Measurements from ENCODE around the gene FUT8. TPM values are rescaled to one million over a fixed set of nuclear protein-coding genes. Genes with fewer than 3 reads are reported as not detected.

The FUT8 gene
- total RNA-seq, 1 experiment from 2014 or later, result 42.3 TPM

DNA sequence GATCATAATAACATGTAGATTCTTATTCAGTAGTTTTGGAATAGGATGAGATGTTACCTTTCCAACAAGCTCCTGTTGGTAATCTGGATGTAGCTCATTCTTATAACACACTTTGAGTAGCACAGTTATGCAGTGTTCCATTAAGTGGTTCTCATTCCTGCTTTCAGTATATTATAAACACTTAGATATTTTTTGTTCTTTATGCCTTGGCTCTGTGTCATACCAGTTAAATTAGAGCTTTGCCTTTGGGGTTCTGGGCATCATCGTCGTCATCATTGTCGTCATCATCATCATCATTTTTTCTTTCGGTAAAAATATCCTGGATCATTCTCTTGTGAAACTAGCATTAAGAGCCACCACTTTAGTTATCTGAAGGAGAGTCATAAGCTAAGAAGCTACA, 87.5 kb downstream of the FUT8 start:
- no peaks in the 10 kb centered on the region for H3K9me3 ChIP-seq (ENCODE audit: control insufficient read depth in 1 of 2, insufficient read depth in 1 of 2, low read depth in 1 of 2, low read length in 2 of 2)
- ChIA-PET POLR2A (no interaction called here), CTCF (no interaction called here), RAD21 (ENCODE audit: low non-redundant PET in 1 of 2, low total read pairs in 2 of 2, uncharacterized antibody in 2 of 2, unreplicated experiment in 2 of 2) (no interaction called here)
- 0 out of 2 replicates have a peak, but pooled peaks cover 3% of the 10 kb centered on the region for H3K79me2 ChIP-seq (ENCODE audit: insufficient read depth, low read length)
- no peaks in the 10 kb centered on the region for H3K27me3 ChIP-seq (ENCODE audit: insufficient read depth, low read length)
- no peak overlapping the region for H3K4me3 ChIP-seq (replicated peaks in 1 of 2; ENCODE audit: low read depth in 1 of 2, low read length in 2 of 2)
- intact Hi-C loops (cut with micrococcal nuclease), result no loop called here
- no peak for ATAC-seq
- H4K20me1 ChIP-seq (ENCODE audit: insufficient read depth), result no peaks in the 10 kb centered on the region
- H3K9ac ChIP-seq (ENCODE audit: low read length), result no peak overlapping the region
- no TSS peak for BruUV-seq (replicated peaks)
- no peak for DNase-seq (ENCODE audit: low read depth, low spot score)
- peaks cover 7 to 8% of the 10 kb centered on the region in 2 experiments; a peak in 3 of 4 replicates for H3K4me1 ChIP-seq (ENCODE audit: control insufficient read depth in 1 of 2, insufficient read depth in 2 of 2, low read length in 2 of 2)
- H3K36me3 ChIP-seq (ENCODE audit: control insufficient read depth in 1 of 2, insufficient read depth in 2 of 2, low read length in 2 of 2), result no peaks in the 10 kb centered on the region
- H2AFZ ChIP-seq (ENCODE audit: low read depth, low read length, poor library complexity, severe bottlenecking), result no peak overlapping the region
- no peak overlapping the region for H3K27ac ChIP-seq (ENCODE audit: low read depth, low read length)
- H3K9me2 ChIP-seq (ENCODE audit: insufficient read depth), result no peaks in the 10 kb centered on the region
- TF ChIP-seq CBX3 (IDR thresholded peaks at IDR 0.05; ENCODE audit: low read depth), result no peak
- TF ChIP-seq SP1 (IDR thresholded peaks at IDR 0.05; ENCODE audit: low read depth), result no peak
- no peak overlapping the region for H3K4me2 ChIP-seq (ENCODE audit: low read length)

- Histone ChIP-seq H3K79me2 (ENCODE audit: insufficient read depth, low read length) (0 out of 2 replicates have a peak, but pooled peaks cover 3% of the 10 kb centered on the region), H3K36me3 (ENCODE audit: control insufficient read depth in 1 of 2, insufficient read depth in 2 of 2, low read length in 2 of 2) (no peaks in the 10 kb centered on the region), H3K4me2 (ENCODE audit: low read length) (no peak overlapping the region), H3K4me1 (ENCODE audit: control insufficient read depth in 1 of 2, insufficient read depth in 2 of 2, low read length in 2 of 2) (peaks cover 7 to 8% of the 10 kb centered on the region in 2 experiments; a peak in 3 of 4 replicates), H3K9me2 (ENCODE audit: insufficient read depth) (no peaks in the 10 kb centered on the region), H4K20me1 (ENCODE audit: insufficient read depth) (no peaks in the 10 kb centered on the region), H3K4me3 (replicated peaks in 1 of 2; ENCODE audit: low read depth in 1 of 2, low read length in 2 of 2) (no peak overlapping the region), H3K27ac (ENCODE audit: low read depth, low read length) (no peak overlapping the region), H3K9ac (ENCODE audit: low read length) (no peak overlapping the region), H3K27me3 (ENCODE audit: insufficient read depth, low read length) (no peaks in the 10 kb centered on the region), H3K9me3 (ENCODE audit: control insufficient read depth in 1 of 2, insufficient read depth in 1 of 2, low read depth in 1 of 2, low read length in 2 of 2) (no peaks in the 10 kb centered on the region), H2AFZ (ENCODE audit: low read depth, low read length, poor library complexity, severe bottlenecking) (no peak overlapping the region)
- BruUV-seq (replicated peaks), result no TSS peak
- ChIA-PET POLR2A (no interaction called here), CTCF (no interaction called here), RAD21 (ENCODE audit: low non-redundant PET in 1 of 2, low total read pairs in 2 of 2, uncharacterized antibody in 2 of 2, unreplicated experiment in 2 of 2) (no interaction called here)
- DNase-seq (ENCODE audit: low read depth, low spot score) (no peak), ATAC-seq (no peak)
- intact Hi-C loops (cut with micrococcal nuclease), result no loop called here
- TF ChIP-seq, protein P1, sequence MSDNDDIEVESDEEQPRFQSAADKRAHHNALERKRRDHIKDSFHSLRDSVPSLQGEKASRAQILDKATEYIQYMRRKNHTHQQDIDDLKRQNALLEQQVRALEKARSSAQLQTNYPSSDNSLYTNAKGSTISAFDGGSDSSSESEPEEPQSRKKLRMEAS (IDR thresholded peaks at IDR 0.05), result no peak
- TF ChIP-seq RAD21 (IDR thresholded peaks at IDR 0.05; ENCODE audit: low read depth) (no peak), EGR1 (IDR thresholded peaks at IDR 0.05; ENCODE audit: low read depth) (no peak), EZH2phosphoT487 (IDR thresholded peaks at IDR 0.05; ENCODE audit: borderline replicate concordance) (no peak), EZH2 (IDR thresholded peaks at IDR 0.05) (no peak), SRF (IDR thresholded peaks at IDR 0.05; ENCODE audit: low read depth) (no peak), SIN3A (IDR thresholded peaks at IDR 0.05; ENCODE audit: low read depth) (no peak)
- TF ChIP-seq, protein P2, sequence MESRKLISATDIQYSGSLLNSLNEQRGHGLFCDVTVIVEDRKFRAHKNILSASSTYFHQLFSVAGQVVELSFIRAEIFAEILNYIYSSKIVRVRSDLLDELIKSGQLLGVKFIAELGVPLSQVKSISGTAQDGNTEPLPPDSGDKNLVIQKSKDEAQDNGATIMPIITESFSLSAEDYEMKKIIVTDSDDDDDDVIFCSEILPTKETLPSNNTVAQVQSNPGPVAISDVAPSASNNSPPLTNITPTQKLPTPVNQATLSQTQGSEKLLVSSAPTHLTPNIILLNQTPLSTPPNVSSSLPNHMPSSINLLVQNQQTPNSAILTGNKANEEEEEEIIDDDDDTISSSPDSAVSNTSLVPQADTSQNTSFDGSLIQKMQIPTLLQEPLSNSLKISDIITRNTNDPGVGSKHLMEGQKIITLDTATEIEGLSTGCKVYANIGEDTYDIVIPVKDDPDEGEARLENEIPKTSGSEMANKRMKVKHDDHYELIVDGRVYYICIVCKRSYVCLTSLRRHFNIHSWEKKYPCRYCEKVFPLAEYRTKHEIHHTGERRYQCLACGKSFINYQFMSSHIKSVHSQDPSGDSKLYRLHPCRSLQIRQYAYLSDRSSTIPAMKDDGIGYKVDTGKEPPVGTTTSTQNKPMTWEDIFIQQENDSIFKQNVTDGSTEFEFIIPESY (IDR thresholded peaks at IDR 0.05; ENCODE audit: extremely low read depth, insufficient replicate concordance, low read length), result no peak
- TF ChIP-seq, protein P3, sequence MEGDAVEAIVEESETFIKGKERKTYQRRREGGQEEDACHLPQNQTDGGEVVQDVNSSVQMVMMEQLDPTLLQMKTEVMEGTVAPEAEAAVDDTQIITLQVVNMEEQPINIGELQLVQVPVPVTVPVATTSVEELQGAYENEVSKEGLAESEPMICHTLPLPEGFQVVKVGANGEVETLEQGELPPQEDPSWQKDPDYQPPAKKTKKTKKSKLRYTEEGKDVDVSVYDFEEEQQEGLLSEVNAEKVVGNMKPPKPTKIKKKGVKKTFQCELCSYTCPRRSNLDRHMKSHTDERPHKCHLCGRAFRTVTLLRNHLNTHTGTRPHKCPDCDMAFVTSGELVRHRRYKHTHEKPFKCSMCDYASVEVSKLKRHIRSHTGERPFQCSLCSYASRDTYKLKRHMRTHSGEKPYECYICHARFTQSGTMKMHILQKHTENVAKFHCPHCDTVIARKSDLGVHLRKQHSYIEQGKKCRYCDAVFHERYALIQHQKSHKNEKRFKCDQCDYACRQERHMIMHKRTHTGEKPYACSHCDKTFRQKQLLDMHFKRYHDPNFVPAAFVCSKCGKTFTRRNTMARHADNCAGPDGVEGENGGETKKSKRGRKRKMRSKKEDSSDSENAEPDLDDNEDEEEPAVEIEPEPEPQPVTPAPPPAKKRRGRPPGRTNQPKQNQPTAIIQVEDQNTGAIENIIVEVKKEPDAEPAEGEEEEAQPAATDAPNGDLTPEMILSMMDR (IDR thresholded peaks at IDR 0.05 in 2 of 3, conservative IDR thresholded peaks at IDR 0.05 in 1 of 3; ENCODE audit: borderline replicate concordance in 1 of 3, insufficient read depth in 1 of 3, low read depth in 2 of 3, low read length in 2 of 3), result no peak
These were observed 88.8 kb downstream of the FUT8 start for GRCh38 chr14:65501328-65501727.

All from HCT116 (cell line).